ENCODE data around the gene HEATR3. TPM values are rescaled to one million over a fixed set of nuclear protein-coding genes. Genes with fewer than 3 reads are reported as not detected.
A peak's percentile ranks its signal among the peaks of the same experiment; 100 is the strongest.

Gene HEATR3
- total and polyA plus RNA-seq, 9 donors = 11.2 to 19.0 (median 15.2) TPM

DNA sequence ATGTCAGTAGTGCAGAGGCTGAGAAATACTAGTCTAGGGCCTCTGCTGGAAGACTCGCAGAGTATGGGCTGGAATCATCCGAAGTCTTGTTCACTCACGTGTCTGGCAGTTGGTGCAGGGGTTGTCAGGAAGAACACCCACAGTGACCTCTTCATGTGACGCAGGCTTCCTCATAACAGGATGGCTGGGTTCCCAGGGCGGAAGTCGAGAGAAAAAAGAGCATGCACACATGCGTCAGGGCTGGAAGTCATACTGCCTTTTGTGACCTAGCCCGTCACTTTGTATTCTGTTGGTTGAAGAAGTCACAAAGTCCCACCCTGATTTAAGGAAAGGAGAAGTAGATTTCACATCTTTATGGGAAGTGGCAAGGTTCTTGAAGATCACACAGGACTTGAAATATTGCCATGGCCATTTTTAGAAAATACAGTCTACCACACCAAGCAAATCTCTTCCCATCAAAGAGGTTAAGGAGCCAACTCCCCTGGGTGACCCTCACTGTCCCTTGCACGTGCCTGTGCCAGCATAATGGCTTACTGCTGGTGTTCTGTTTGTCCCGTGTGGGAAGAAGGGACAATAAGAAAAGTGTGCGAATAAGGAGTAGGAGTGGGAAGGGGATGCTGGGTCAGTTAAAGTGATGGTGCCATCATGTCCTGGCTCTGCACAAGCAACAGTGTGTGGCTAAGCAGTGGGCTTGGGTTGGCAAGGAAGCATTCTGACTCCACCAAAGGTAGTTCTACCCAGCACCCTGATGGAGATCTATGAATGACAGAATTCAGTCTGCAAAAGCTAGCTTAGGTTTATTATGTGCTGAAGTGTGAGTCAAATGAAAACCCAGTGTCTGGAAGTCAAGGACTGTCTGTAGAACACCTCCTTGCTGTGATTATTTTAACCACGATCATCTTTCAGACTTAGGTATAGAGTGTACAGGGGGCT lies 28.1 kb downstream of the HEATR3 start:
- H3K27me3 ChIP-seq (ENCODE audit: control insufficient read depth, insufficient read depth, low read length) = no peaks in the 10 kb centered on the region
- 44% methylated on average over 9 of the region's 12 CpGs for WGBS (ENCODE audit: insufficient coverage)
- H3K36me3 ChIP-seq (ENCODE audit: control insufficient read depth, insufficient read depth, low read length) = peaks cover 19% of the 10 kb centered on the region
- H3K27ac ChIP-seq (ENCODE audit: low read length) = peak overlapping the region; percentile 51
- H3K4me3 ChIP-seq (ENCODE audit: low read length) = no peak overlapping the region
- H3K4me1 ChIP-seq (ENCODE audit: control insufficient read depth, insufficient read depth, low read length) = no peaks in the 10 kb centered on the region
- H3K9me3 ChIP-seq (replicated peaks; ENCODE audit: control insufficient read depth, low read depth, low read length) = no peaks in the 10 kb centered on the region
- peak; percentile 89 for DNase-seq

- H3K36me3 ChIP-seq (ENCODE audit: control insufficient read depth, insufficient read depth, low read length) = peaks cover 27% of the 10 kb centered on the region
- no CpG with 5 or more reads among the region's 3 CpGs for WGBS (ENCODE audit: insufficient coverage)
- H3K27ac ChIP-seq (ENCODE audit: low read length) = no peak overlapping the region
- no peaks in the 10 kb centered on the region for H3K4me1 ChIP-seq (ENCODE audit: control insufficient read depth, insufficient read depth, low read length)
- H3K27me3 ChIP-seq (ENCODE audit: control insufficient read depth, insufficient read depth, low read length) = no peaks in the 10 kb centered on the region
- no peak overlapping the region for H3K4me3 ChIP-seq (ENCODE audit: low read length)
- no peaks in the 10 kb centered on the region for H3K9me3 ChIP-seq (replicated peaks; ENCODE audit: control insufficient read depth, low read depth, low read length)
- DNase-seq = no peak
Observed at GRCh38 chr16:50096791-50097190, 31.0 kb downstream of the HEATR3 start.

GRCh38 chr16:50099957-50100648 lies 34.3 kb downstream of the HEATR3 start:
- H3K27ac ChIP-seq (ENCODE audit: low read length) = no peak overlapping the region
- H3K4me1 ChIP-seq (ENCODE audit: control insufficient read depth, insufficient read depth, low read length) = no peaks in the 10 kb centered on the region
- peaks cover 40% of the 10 kb centered on the region for H3K36me3 ChIP-seq (ENCODE audit: control insufficient read depth, insufficient read depth, low read length)
- no peaks in the 10 kb centered on the region for H3K27me3 ChIP-seq (ENCODE audit: control insufficient read depth, insufficient read depth, low read length)
- no CpG with 5 or more reads among the region's 6 CpGs for WGBS (ENCODE audit: insufficient coverage)
- H3K4me3 ChIP-seq (ENCODE audit: low read length) = no peak overlapping the region
- no peaks in the 10 kb centered on the region for H3K9me3 ChIP-seq (replicated peaks; ENCODE audit: control insufficient read depth, low read depth, low read length)
- no peak for DNase-seq

GRCh38 chr16:50102051-50102746 lies 36.4 kb downstream of the HEATR3 start:
- H3K36me3 ChIP-seq (ENCODE audit: control insufficient read depth, insufficient read depth, low read length) = peaks cover 41% of the 10 kb centered on the region
- no peaks in the 10 kb centered on the region for H3K4me1 ChIP-seq (ENCODE audit: control insufficient read depth, insufficient read depth, low read length)
- H3K27ac ChIP-seq (ENCODE audit: low read length) = no peak overlapping the region
- H3K9me3 ChIP-seq (replicated peaks; ENCODE audit: control insufficient read depth, low read depth, low read length) = no peaks in the 10 kb centered on the region
- 100% methylated on average over 1 of the region's 6 CpGs for WGBS (ENCODE audit: insufficient coverage)
- H3K27me3 ChIP-seq (ENCODE audit: control insufficient read depth, insufficient read depth, low read length) = no peaks in the 10 kb centered on the region
- no peak for DNase-seq
- H3K4me3 ChIP-seq (ENCODE audit: low read length) = no peak overlapping the region

DNA sequence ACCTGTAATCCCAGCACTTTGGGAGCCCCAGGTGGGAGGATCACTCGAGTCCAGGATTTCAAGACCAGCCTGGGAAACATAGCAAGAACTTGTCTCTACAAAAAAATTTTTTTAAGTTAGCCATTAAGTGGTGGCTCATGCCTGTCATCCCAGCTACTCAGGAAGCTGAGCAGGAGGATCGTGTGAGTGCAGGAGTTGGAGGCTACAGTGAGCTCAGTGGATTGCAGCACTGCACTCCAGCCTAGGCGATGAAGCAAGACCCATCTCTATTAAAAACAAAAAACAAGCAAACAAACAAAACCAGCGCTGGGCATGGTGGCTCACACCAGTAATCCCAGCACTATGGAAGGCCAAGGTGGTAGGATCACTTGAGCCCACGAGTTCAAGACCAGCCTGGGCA lies 38.0 kb downstream of the HEATR3 start:
- Histone ChIP-seq H3K27ac (ENCODE audit: low read length) (no peak overlapping the region), H3K4me3 (ENCODE audit: low read length) (no peak overlapping the region), H3K4me1 (ENCODE audit: control insufficient read depth, insufficient read depth, low read length) (no peaks in the 10 kb centered on the region), H3K9me3 (replicated peaks; ENCODE audit: control insufficient read depth, low read depth, low read length) (no peaks in the 10 kb centered on the region), H3K27me3 (ENCODE audit: control insufficient read depth, insufficient read depth, low read length) (no peaks in the 10 kb centered on the region), H3K36me3 (ENCODE audit: control insufficient read depth, insufficient read depth, low read length) (peaks cover 41% of the 10 kb centered on the region)
- WGBS (ENCODE audit: insufficient coverage) = 92% methylated on average over 2 of the region's 5 CpGs
- no peak for DNase-seq

GRCh38 chr16:50114357-50115129 lies 48.8 kb downstream of the HEATR3 start:
- Histone ChIP-seq H3K36me3 (ENCODE audit: control insufficient read depth, insufficient read depth, low read length) (no peaks in the 10 kb centered on the region), H3K27ac (ENCODE audit: low read length) (no peak overlapping the region), H3K9me3 (replicated peaks; ENCODE audit: control insufficient read depth, low read depth, low read length) (no peaks in the 10 kb centered on the region), H3K27me3 (ENCODE audit: control insufficient read depth, insufficient read depth, low read length) (no peaks in the 10 kb centered on the region), H3K4me1 (ENCODE audit: control insufficient read depth, insufficient read depth, low read length) (no peaks in the 10 kb centered on the region), H3K4me3 (ENCODE audit: low read length) (no peak overlapping the region)
- 76% methylated on average over 3 of the region's 8 CpGs for WGBS (ENCODE audit: insufficient coverage)
- no peak for DNase-seq

DNA sequence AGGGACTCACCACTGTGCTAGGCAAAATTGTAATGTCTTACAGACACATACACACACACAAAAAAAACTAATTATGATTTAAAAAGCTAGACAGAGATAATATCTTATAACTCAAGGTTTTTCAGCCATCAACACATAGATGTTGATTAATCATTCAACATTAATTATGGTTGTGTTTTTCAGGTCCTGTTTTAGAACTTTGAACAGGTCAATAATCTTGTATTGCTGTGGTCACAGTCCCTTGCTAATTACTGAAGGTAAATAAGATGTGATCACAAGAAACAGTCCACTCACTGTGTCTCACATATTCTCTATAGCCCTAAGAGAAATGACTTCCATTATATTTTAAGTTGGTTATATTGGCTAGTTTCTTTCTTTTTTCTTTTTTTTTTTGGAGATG lies 54.9 kb downstream of the HEATR3 start:
- Histone ChIP-seq H3K4me3 (ENCODE audit: low read length) (no peak overlapping the region), H3K27ac (ENCODE audit: low read length) (no peak overlapping the region), H3K4me1 (ENCODE audit: control insufficient read depth, insufficient read depth, low read length) (no peaks in the 10 kb centered on the region), H3K27me3 (ENCODE audit: control insufficient read depth, insufficient read depth, low read length) (no peaks in the 10 kb centered on the region), H3K9me3 (replicated peaks; ENCODE audit: control insufficient read depth, low read depth, low read length) (no peaks in the 10 kb centered on the region), H3K36me3 (ENCODE audit: control insufficient read depth, insufficient read depth, low read length) (no peaks in the 10 kb centered on the region)
- no peak for DNase-seq

DNA sequence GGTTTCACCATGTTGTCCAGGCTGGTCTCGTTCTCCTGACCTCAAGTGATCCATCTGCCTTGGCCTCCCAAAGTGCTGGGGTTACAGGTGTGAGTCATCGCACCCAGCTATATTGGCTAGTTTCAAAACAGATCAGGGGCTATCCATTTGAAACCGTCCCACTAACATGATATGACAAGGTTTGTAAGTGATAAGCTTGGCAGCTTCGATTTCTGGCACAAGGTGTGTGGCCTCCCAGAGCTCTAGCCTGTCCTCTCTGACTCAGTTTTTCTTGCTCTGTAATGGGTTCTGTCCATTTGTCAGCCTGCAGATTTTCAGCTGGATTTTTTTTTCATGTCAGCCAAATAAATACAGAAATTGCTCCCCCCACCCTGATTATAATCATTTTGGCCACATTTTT lies 55.5 kb downstream of the HEATR3 start:
- Histone ChIP-seq H3K27me3 (ENCODE audit: control insufficient read depth, insufficient read depth, low read length) (no peaks in the 10 kb centered on the region), H3K4me1 (ENCODE audit: control insufficient read depth, insufficient read depth, low read length) (no peaks in the 10 kb centered on the region), H3K36me3 (ENCODE audit: control insufficient read depth, insufficient read depth, low read length) (no peaks in the 10 kb centered on the region), H3K4me3 (ENCODE audit: low read length) (no peak overlapping the region), H3K9me3 (replicated peaks; ENCODE audit: control insufficient read depth, low read depth, low read length) (no peaks in the 10 kb centered on the region), H3K27ac (ENCODE audit: low read length) (no peak overlapping the region)
- no peak for DNase-seq
- WGBS (ENCODE audit: insufficient coverage) = 80% methylated on average over 1 of the region's 4 CpGs

- no peak overlapping the region for H3K27ac ChIP-seq (ENCODE audit: low read length)
- no peak for DNase-seq
- 62% methylated on average over 9 of the region's 14 CpGs for WGBS (ENCODE audit: insufficient coverage)
Observed at GRCh38 chr16:50121721-50122445, 56.1 kb downstream of the HEATR3 start.

More at GRCh38 chr16:50121721-50122445, 56.1 kb downstream of the HEATR3 start:
- Histone ChIP-seq H3K27me3 (ENCODE audit: control insufficient read depth, insufficient read depth, low read length) (no peaks in the 10 kb centered on the region), H3K9me3 (replicated peaks; ENCODE audit: control insufficient read depth, low read depth, low read length) (no peaks in the 10 kb centered on the region), H3K4me3 (ENCODE audit: low read length) (no peak overlapping the region), H3K4me1 (ENCODE audit: control insufficient read depth, insufficient read depth, low read length) (no peaks in the 10 kb centered on the region), H3K36me3 (ENCODE audit: control insufficient read depth, insufficient read depth, low read length) (no peaks in the 10 kb centered on the region)

All from muscle of leg (tissue), 11 donors.